DOHH2 (cell line): ENCODE data around the gene HOXB6.

Experiments
- CTCF ChIP-seq: fragments of 200-600 bp; sonication (generic); IDR thresholded peaks from one replicate; pipeline ENCODE4 v1.5.1; 2014; ENCODE audit warnings: antibody characterized with exemption, mild to moderate bottlenecking, low read depth, low read length; ENCODE audit not compliant: poor library complexity, severe bottlenecking
- EZH2phosphoT487 ChIP-seq: fragments of 200-600 bp; sonication (generic); IDR thresholded peaks from 2 replicates; pipeline ENCODE4 v1.6.1; 2017; ENCODE audit warnings: borderline replicate concordance, mild to moderate bottlenecking, antibody characterized with exemption, low read length, moderate library complexity, mixed read lengths

GRCh38 chr17:48562934-48563333 is 41.9 kb downstream of the HOXB6 start:
- TF ChIP-seq CTCF (no peak), EZH2phosphoT487 (no peak)
